GM04503 (cell line): ENCODE results near the gene LRRN4CL.
"Not testable (repeated sequence)": the region's sequence is repeated elsewhere in the genome, so short reads cannot be mapped to it uniquely, and the experiment has no call there.

Experiments used
- DNase-seq: peaks from one replicate; pipeline ENCODE4 v3.0.0-alpha.2; 2012; ENCODE audit warnings: low read depth

The LRRN4CL gene

DNA sequence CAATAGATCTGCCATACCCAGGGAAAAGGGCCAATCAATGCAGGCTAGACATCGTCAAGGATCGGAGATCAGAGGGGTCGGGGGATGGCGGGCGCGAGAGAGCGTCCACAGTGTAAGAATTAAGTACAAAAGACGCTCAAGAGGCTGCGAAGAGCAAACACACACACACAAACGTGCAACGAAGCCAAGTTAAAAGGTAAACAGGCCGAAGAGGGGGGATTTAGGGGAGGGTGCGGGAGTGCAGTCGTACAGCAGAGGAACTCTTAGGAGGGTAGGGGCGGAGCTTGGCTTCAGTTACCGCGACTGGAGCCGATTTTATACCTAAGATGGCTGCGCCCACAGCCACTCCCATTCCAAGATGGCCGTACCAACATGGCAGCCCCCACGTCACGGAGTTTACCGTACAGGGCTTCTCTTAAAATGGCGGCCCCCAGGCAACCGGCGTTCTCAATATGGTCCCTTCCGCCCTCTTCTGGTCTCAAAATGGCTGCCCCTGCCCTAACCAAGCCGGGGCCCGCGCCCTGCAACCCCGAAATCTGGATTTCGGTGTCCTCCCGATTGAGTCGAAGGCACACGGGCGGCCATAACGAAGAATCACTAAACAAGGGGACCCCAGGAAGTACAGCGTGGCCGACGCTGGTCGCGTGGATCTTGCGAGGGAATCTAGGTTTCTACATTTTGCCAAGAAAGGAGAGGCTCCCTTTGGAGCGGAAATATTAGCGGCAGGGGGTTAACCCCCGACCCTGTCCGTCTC, 20.1 kb upstream of the LRRN4CL start:
- peak; percentile 84 for DNase-seq

DNA sequence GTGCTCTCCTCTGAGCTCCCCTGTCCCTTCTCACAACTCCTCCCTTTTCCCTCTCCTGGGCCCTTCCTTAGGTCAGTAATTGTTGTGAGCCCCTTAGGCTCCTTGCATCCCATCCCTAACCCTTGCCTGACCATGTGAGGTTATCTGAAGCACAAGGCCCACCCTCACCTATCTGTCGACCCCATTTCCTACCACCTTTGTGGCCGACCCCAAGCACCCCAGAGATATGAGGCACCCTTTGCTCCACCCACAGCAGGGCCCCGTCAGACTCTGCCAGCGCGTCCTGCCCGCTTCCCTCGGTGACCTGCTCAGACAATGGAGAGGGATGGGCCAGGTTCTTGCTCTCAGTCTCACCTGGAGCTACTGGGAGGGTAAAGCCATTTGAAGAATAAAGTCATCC, 19.5 kb upstream of the LRRN4CL start:
- DNase-seq, result no peak

DNA sequence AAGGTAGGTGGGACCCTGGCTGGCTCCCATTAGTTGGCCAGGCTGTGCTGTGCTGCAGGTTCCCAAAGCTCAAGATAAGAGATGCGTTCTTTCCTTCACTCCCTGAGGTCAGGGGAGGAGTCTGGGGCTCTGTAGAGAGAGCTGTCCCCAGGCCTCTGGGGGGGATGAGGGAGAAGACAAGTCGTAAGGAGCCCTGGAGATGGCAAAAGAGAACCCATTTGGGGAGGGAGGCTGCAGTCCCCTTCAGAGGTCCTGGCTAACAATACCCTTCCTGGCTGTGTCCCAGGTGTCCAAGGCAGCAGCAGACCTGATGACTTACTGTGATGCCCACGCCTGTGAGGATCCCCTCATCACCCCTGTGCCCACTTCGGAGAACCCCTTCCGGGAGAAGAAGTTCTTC, 19.1 kb upstream of the LRRN4CL start:
- DNase-seq, result no peak

DNA sequence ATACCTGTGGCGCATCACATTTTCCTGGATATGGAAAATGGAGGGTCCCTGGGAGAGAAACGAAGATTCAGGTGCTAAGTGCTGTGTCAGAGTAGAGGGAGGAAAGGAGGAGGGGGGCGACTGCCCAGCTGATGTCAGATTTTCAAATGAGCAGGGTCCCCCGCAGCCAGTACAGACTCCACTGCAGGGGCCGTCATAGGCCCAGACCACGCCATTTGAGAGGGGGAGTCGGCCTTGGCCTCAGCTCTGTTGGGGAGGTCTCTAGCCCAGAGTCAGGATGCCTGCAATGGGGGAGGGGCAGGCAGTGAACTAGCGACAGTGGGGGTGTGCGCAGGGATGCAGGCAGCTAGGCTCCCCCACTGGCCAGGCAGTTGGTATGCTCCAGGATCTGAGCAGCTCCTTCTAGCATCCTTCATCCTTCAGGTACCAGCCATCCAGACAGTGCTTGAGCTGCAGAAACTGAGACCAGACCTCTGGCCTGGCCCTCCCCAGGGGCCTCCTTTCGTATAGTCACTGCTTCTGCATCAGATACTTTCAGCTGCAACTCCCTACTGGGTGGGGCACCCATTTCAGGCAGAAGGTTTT, 18.0 kb upstream of the LRRN4CL start, which contains the start of the genes BSCL2 and GNG3:
TSS of gene BSCL2 (minus strand) at position 148 of the 585 bp plus-strand sequence. CDS start 229 bp downstream, outside the sequence.
TSS of gene GNG3 (plus strand) at position 400 of the 585 bp plus-strand sequence. CDS start 620 bp downstream, outside the sequence.
- DNase-seq, result no peak

DNA sequence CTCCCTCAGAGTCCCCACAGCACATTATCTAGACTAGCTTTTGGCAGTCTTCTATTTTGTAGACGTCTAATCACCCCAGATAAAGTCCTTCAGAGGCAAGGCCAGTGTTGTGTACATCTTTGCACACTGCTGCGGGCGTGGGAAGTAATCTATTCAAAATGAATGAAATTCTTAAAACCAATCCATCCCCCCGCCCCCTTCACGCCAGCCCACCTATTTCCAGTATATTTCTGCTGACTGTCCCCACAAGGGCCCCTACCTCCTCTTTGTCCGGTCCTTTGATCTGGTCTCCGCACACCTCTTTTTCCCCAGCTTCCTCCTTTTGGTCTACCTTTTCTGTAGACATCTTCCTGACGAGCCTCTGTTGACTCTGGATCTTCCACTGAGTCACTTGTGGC, 17.5 kb upstream of the LRRN4CL start:
- DNase-seq, result no peak

DNA sequence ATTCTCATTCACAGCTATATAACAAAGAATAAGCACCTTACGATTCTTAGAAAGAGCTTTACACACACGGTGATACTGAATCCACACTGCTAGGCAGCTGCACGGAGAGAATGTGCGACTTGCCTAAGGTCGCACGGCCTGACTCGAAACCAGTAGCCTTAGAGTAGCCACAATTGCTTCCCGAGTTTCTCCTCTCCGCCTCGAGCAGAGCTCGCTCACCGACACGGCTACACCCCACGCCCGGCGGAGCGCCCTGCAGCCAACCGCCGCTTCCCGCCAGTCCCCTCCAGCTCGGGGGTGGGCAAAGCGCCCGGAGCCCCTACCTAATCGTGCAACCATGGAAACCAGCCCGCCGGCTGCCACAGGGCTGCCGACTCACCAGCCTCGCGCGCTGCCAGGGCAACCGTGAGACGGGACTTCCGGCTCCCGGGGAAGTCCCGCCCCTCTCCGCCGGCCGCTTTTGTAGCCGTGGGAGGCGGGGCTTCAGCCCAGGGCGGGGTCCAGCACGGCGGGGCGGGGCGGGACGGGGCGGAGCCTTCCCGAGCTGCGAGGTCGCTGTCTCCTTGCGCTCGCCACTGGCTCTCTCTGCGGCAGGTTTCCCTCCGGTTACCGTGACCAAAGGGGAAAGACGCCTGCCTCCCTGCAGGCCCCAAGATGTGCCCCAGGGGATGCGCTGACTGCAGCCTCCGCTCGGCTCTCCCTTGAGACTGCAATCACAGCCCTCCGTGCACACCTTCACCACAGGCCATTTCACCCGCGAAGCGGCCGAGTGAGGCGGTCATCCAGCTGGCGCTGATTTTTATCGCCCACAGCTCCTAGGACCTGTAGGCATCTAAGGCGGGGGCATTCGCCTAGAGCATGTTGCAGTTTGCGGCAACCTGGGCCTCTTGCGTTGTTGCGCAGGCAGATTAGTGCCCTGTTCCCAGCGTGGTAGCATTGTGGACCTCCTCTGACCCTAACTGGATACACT, 16.8 kb upstream of the LRRN4CL start:
- no peak for DNase-seq

DNA sequence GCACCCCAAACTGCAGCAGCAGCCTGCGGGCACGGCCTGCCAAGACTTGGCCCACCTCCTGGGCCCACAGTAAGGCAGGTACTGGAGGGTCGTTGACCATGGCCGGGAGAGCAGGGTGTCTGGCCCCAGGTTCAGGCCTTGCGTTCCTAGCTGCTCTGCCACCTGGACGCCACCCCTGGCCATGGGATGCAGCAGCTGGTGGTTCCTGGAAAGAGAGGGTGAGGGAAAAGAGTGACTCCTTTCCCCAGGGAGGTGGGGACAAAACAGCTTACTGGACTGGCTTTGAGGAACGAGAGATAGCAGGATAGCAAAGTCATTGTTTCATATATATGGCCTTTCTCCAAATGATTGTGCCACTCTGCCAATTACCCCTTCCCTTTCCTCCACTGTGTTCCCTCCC, 16.1 kb upstream of the LRRN4CL start:
- DNase-seq, result no peak

DNA sequence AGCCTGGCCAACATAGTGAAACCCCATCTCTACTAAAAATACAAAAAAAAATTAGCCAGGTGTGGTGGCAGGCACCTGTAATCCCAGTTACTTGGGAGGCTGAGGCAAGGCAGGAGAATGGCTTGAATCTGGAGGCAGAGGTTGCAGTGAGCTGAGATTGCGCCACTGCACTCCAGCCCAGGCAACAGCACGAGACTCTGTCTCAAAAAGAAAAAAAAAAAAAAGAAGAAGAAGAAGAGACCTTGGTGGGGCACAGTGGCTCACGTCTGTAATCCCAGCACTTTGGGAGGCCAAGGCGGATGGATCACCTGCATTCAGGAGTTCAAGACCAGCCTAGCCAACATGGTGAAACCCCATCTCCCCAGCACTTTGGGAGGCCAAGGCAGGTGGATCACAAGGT, 14.6 kb upstream of the LRRN4CL start:
- DNase-seq, result not testable (repeated sequence)

DNA sequence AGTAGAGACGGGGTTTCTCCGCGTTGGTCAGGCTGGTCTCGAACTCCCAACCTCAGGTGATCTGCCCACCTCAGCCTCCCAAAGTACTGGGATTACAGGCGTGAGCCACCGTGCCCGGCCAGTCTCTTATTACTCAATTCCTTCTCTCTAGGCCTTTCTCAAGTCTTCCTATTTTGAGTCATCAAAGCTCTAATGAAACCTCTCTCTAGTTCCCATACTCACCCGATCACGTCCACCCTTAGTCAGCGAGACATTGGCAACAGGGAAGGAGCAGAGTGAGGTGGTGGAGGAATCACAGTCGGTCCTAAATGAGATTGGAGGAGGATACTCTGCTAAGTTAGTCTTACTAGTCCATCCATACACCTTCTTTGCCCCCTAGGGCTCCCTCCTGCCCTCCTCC, 12.9 kb upstream of the LRRN4CL start:
- DNase-seq, result no peak

DNA sequence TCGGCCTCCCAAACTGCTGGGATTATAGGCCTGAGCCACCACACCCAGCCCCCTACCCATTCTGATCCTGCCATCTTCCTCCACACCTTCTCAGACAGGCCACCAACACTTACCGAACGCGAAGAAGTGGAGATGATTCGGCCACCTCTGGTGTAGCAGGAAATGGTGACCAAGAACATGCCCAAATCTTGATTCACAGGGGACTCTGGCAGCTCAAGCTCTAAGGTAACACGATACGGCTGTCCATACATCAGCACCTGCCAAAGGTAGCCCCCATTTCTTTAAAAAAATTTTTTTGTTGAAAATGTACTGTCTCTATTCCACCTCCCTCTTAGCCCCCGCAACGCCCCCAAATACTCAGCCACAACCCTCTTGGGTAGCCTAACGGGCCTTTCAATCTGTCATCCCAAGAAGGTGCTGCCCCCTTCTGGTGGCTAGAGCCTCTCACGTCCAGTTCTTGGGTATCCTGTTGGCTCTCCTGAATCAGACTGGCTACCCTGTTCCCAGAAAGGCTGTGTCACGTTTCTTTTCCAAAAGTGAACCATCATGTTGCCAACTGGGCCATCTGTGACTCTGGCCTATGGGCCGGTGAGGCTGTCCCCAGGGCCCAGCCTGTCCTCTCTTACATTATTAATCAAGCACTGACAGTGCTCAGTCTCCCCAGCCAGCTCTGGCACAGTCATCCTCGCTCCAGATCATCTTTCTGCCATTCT, 5.3 kb upstream of the LRRN4CL start:
- no peak for DNase-seq

DNA sequence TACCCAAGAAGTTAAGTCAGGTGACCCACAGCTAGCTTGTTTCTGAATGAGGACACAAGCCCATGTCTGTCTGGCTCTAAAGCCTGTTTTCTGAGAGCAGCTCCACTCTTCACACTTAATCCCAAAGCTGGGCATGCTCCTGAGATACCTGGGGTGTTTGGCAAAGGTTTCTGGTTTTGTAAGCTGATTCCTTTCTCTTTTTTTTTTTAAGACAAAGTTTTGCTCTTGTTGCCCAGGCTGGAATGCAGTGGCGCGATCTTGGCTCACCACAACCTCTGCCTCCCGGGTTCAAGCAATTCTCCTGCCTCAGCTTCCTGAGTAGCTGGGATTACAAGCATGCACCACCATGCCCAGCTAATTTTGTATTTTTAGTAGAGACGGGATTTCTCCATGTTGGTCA, 4.3 kb upstream of the LRRN4CL start:
- not testable (repeated sequence) for DNase-seq

DNA sequence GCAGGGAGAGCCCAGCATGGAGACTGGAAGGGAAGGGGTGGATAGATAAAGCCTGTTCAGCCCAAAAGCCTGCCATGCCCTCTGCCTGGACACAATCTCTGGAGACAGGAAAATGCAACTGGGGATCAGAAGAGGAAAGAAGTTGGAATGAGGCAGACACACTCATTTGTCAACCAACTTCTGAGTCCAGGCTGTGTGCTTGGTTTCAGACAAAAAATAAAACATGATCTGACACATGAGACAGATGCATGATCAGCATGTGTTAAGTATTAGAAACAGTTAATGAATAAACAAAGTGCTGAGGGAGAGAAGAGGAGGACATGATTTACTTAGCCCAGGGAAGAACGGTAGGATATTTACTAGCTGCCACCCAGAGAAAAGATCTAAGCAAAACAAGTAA, 839 bp downstream of the LRRN4CL start:
- DNase-seq, result no peak

DNA sequence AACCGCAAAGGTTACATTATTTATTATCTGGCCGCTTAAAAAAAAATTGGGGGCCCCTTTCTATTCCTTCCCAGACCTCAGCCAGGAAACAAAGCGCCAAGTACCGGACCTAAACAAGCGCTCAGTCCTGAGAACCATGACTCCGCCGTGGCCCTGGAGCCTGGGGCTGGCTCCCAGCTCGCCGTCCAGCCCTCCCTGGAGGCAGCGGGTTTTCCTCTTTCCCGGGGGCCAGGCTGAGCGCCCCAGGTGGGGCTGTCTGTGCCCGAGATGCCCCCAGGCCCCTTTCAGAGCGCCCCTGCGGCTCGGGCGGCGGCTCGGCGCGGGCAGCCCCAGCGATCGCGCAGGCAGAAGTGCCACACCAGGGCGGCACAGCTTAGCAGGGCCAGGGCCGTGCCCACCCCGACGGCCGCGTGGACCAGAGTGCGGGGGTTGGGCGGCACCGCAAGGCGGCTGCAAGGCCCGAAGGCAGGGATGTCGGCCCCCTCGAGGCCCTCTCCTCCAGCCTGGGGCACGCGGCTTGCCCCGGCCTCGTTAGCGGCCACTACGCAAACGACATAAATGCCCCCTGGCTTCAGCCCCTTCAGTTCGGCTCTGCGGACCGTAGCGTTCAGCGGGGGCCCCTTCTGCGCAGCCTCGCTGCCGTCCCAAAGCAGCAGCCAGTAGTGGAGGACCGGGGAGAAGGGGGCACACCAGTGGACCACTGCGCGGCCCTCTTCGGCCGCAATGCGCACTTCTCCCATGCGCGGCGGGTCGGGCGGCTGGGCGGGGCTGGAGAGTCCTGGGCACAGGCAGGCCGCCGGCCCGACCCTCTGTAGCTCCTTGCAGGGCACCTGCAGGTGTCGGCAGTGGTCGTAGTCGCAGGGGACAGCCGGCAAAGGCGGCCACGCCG, 1.6 kb downstream of the LRRN4CL start:
- DNase-seq, result no peak

DNA sequence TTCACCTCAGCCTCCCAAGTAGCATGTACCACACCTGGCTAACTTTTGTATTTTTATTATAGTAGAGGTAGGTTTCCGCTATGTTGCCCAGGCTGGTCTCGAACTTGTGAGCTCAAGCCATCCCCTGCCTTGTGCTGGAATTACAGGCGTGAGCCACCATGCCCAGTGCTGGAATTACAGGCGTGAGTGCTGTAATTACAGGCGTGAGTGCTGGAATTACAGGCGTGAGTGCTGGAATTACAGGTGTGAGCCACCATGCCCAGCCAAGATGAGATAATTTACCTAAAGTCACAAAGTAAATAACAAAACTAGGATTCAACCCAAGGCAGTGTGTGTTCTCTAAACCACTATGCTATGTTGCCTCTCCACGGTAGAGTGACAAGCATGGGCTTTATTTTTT, 6.8 kb downstream of the LRRN4CL start:
- no peak for DNase-seq

DNA sequence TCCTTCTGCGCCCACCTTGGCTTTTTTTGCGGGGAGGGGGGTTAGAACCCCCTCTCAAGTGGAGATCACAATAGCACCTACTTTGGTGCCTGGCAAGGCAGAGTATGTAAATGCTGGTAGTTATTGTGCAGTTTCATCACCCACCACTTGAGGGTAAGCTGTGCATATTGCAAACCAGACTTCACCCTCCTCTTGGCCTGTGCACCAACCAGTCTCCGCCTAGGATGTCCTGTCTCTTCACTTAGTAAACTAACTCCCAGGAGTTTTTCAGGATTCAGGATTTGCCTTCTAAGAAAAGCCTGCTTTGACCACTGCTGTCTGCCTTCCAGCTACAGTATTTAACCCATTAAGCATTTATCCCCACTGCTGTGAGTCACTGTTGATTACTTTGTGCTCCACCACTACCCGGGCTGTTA, 8.5 kb downstream of the LRRN4CL start:
- peak; percentile 65 for DNase-seq

DNA sequence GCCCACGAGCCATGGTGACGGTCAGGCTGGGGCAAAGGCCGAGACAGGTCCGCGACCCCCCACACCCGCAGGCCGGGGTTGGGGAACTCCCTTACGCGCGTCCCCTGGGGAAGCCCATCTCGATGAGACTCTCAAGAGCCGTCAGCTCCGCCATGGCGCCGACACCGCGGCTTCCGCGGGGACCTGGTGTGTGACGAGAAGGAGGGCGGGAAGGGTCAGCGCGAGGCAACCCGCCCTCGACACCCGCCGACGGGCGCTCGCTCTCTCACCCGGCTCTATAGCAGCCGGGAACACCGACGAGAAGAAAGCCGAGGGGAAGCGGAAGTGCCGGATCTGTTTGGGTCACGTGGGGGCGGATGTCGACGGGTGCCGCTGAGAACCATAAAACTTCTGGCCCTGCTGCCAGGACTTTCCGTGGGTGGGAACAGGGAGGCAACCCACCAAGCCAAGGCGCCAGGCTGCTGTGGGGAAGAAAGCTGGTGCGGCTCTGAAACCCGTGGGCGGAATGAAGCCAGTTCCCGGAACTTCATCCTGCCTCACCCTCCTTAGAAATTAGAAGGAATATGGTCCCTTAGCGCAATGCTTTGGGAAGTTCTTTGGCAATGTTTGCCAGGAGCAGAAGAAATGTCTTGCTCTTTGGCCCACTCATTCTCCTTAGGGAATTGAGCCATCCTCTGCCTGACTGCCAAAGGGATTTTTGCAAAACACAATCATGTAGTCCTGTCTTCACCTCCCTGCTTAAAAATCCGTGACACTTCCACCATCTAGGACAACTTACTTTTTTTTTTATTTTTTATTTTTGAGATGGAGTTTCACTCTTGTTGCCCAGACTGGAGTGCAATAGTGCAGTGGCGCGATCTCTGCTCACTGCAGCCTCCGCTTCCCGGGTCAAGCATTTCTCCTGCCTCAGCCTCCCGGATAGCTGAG, 10.3 kb downstream of the LRRN4CL start, which contains the start of gene UBXN1:
TSS of gene UBXN1 (minus strand) at position 304 of the 927 bp plus-strand sequence. CDS start at position 154, 150 bp downstream.
- DNase-seq, result peak; percentile 94

DNA sequence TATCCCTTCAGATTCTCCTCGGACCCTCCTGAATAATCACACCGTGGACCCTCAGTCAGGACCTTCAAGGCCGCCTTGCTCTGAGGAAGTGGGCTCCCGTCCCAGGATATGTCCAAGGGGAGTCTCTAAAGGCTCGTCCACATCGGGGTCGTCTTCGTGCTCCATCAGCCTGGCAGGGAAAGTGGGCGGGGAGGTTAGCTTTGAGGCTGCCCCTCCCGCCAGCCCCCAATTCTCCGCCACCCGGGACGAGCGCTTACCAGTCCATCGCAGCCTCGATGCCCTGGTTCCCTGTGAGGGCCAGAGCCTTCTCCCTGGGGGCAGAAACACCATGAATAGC, 10.9 kb downstream of the LRRN4CL start:
- DNase-seq, result no peak

DNA sequence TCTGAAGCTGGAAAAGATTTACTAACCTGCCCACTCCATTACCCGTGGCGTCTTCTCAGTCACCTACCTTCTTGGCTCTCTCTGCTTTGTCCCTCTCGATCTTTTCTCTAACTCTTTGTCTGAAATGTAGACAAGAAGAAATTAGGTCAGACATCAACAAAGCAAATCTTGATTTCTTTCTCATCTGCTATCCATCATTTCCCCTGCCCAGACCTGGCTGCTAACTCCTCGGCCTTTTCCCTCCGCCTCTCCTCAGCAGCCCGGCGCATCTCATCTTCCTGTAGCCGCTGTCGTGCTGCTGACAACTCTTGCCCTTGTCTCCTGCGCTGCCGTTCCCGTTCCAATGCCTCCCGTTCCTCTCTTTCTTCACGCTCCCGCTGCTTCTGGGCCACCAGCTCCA, 11.6 kb downstream of the LRRN4CL start:
- DNase-seq, result no peak

DNA sequence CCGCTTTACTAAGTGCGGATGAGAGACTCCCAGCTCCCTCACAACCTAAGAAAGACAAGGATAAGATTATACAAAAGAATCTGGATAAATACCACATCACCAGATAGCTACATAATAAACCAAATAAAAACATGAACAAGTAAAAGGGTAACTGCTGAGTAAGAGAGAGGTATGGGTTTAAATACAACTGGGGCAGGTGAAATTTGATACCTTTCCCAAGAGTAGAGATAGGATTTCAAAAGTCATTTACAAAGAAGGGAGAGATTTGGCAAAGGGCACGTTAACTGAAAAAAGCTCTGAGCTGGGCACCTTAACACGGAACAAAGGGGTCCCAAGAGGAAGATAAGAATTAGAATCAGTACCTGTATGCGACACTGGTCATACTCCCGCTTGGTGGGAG, 12.2 kb downstream of the LRRN4CL start:
- DNase-seq, result no peak

DNA sequence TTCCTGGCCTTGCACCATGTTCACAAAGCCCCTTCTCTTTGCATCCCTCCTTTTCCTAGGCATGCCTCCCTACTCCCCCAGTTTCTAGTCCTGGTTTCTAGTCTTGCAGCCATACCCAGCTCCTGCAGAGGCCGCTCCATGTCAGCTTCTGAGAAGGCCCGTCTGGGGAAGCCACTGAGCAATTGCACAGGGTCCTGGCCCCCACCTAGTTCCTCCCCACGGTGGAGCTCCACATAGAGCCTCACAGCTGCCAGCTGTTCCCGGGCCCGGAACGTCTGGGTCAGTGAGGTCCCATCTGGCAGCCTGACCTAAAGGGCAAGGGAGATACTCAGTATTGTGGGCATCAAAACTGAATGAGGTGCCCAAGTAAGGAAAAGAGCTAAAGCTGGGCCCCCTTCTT, 12.6 kb downstream of the LRRN4CL start:
- no peak for DNase-seq
